ENCODE results near the gene ESR2.
A peak's percentile ranks its signal among the peaks of the same experiment; 100 is the strongest.

Gene ESR2

DNA sequence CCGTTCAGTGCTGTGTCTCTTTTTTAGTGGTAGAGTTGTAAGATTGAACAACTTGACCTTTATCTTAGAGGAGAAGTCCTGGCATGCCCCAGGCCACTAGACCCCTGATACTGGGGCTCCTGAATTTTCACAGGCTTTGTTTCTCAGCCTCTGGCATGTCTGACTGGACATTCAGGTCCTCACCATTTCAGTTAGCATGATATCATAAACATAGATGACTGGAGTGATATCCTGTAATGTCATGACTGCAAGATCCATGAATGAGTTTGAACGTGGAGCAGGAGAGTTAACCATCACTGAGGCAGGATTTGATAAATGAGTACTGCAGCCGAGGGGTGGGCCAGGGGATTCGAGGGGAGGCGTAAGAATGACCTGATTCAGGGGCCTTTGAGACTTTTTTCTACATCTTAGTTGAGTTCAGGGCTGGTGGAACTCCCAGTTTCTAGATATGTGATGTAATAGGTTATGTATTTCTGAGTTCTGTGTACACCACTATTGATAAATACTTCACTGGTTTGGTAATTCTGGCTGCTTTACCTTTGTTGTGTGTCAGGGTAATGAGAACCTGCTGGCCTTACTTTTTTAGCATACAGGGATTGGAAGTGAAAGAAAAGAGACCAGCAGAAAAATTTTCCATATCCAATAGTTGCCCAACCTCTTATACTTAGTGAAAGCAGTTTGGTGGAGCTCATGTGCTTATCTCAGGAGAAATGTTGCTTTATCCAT lies 224.4 kb downstream of the ESR2 start:
- Histone ChIP-seq H3K9me3 (ENCODE audit: control insufficient read depth, insufficient read depth, low read length) (no peaks in the 10 kb centered on the region), H3K27ac (ENCODE audit: low read length) (no peak overlapping the region), H3K36me3 (ENCODE audit: control insufficient read depth, insufficient read depth, low read length) (peaks cover 3% of the 10 kb centered on the region; the same call in 1 of the 2 replicates), H3K4me3 (ENCODE audit: low read length) (no peak overlapping the region), H3K4me1 (ENCODE audit: control insufficient read depth, insufficient read depth, low read length) (no peaks in the 10 kb centered on the region), H3K27me3 (ENCODE audit: control insufficient read depth, insufficient read depth, low read length) (no peaks in the 10 kb centered on the region)
- no peak for DNase-seq (ENCODE audit: low read depth, low spot score)
- WGBS (ENCODE audit: insufficient coverage, insufficient read length), result no CpG with 5 or more reads among the region's 5 CpGs

- Histone ChIP-seq H3K36me3 (ENCODE audit: control insufficient read depth, insufficient read depth, low read length) (no peaks in the 10 kb centered on the region), H3K4me1 (ENCODE audit: control insufficient read depth, insufficient read depth, low read length) (peaks cover 2% of the 10 kb centered on the region; the same call in 1 of the 2 replicates), H3K4me3 (ENCODE audit: low read length) (no peak overlapping the region), H3K27ac (ENCODE audit: low read length) (no peak overlapping the region), H3K27me3 (ENCODE audit: control insufficient read depth, insufficient read depth, low read length) (no peaks in the 10 kb centered on the region), H3K9me3 (ENCODE audit: control insufficient read depth, insufficient read depth, low read length) (no peaks in the 10 kb centered on the region)
- DNase-seq (ENCODE audit: low read depth, low spot score), result no peak
- no CpG with 5 or more reads among the region's 2 CpGs for WGBS (ENCODE audit: insufficient coverage, insufficient read length)
These were observed 229.7 kb downstream of the ESR2 start for GRCh38 chr14:64064447-64064846.

DNA sequence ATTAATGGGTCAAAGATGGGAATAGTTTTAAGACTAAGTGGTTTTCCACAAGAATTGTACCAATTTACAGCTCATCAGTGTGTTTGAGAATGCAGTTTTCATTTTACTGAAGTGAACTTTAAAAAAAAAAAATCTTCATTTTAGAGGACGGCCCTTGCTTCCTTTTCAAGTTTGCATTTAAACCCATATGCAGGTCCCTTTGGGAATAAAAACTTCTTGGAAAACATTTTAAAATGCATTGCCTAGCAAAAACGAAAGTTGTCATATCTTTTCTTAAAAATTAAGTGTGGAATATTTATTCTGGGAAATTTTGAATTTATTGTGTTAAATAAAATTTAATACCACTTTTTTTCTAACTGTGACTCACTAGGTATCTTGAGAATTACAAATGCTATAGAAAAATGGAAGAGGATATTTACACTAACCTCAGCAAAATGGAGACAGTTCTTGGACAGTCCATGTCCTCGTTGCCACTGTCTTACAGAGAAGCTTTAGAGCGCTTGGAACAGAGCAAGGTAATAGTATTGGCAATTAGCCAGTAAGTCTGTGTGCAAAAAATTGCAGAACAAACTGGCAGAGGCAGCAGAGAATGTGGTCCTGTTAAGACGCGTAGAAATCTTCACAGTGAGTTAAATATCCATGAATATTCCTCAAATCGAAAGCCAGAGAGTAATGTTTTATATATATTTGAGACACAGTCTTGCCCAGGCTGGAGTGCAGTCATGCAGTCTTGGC lies 231.6 kb downstream of the ESR2 start:
- no peaks in the 10 kb centered on the region for H3K9me3 ChIP-seq (ENCODE audit: control insufficient read depth, insufficient read depth, low read length)
- no peak overlapping the region for H3K4me3 ChIP-seq (ENCODE audit: low read length)
- peaks cover 2% of the 10 kb centered on the region; the same call in 1 of the 2 replicates for H3K4me1 ChIP-seq (ENCODE audit: control insufficient read depth, insufficient read depth, low read length)
- no peak for DNase-seq (ENCODE audit: low read depth, low spot score)
- no peaks in the 10 kb centered on the region for H3K27me3 ChIP-seq (ENCODE audit: control insufficient read depth, insufficient read depth, low read length)
- H3K27ac ChIP-seq (ENCODE audit: low read length), result no peak overlapping the region
- H3K36me3 ChIP-seq (ENCODE audit: control insufficient read depth, insufficient read depth, low read length), result no peaks in the 10 kb centered on the region
- no CpG with 5 or more reads among the region's 7 CpGs for WGBS (ENCODE audit: insufficient coverage, insufficient read length)

GRCh38 chr14:64061706-64062105 lies 232.5 kb downstream of the ESR2 start:
- Histone ChIP-seq H3K27ac (ENCODE audit: low read length) (no peak overlapping the region), H3K4me3 (ENCODE audit: low read length) (no peak overlapping the region), H3K36me3 (ENCODE audit: control insufficient read depth, insufficient read depth, low read length) (no peaks in the 10 kb centered on the region), H3K27me3 (ENCODE audit: control insufficient read depth, insufficient read depth, low read length) (no peaks in the 10 kb centered on the region), H3K4me1 (ENCODE audit: control insufficient read depth, insufficient read depth, low read length) (peaks cover 2% of the 10 kb centered on the region; the same call in 1 of the 2 replicates), H3K9me3 (ENCODE audit: control insufficient read depth, insufficient read depth, low read length) (no peaks in the 10 kb centered on the region)
- no CpG with 5 or more reads among the region's 1 CpG for WGBS (ENCODE audit: insufficient coverage, insufficient read length)
- DNase-seq (ENCODE audit: low read depth, low spot score), result no peak

GRCh38 chr14:64061115-64061514 lies 233.1 kb downstream of the ESR2 start:
- no peaks in the 10 kb centered on the region for H3K9me3 ChIP-seq (ENCODE audit: control insufficient read depth, insufficient read depth, low read length)
- H3K4me1 ChIP-seq (ENCODE audit: control insufficient read depth, insufficient read depth, low read length), result peaks cover 2% of the 10 kb centered on the region; the same call in 1 of the 2 replicates
- no peak overlapping the region for H3K27ac ChIP-seq (ENCODE audit: low read length)
- DNase-seq (ENCODE audit: low read depth, low spot score), result no peak
- no peaks in the 10 kb centered on the region for H3K36me3 ChIP-seq (ENCODE audit: control insufficient read depth, insufficient read depth, low read length)
- no peaks in the 10 kb centered on the region for H3K27me3 ChIP-seq (ENCODE audit: control insufficient read depth, insufficient read depth, low read length)
- H3K4me3 ChIP-seq (ENCODE audit: low read length), result no peak overlapping the region
- no CpG with 5 or more reads among the region's 1 CpG for WGBS (ENCODE audit: insufficient coverage, insufficient read length)

- peak; percentile 93 for DNase-seq (ENCODE audit: low read depth, low spot score)
- WGBS (ENCODE audit: insufficient coverage, insufficient read length), result no CpG with 5 or more reads among the region's 5 CpGs
- no peak overlapping the region for H3K27ac ChIP-seq (ENCODE audit: low read length)
- H3K4me1 ChIP-seq (ENCODE audit: control insufficient read depth, insufficient read depth, low read length), result peaks cover 2% of the 10 kb centered on the region; the same call in 1 of the 2 replicates
- no peaks in the 10 kb centered on the region for H3K27me3 ChIP-seq (ENCODE audit: control insufficient read depth, insufficient read depth, low read length)
- H3K9me3 ChIP-seq (ENCODE audit: control insufficient read depth, insufficient read depth, low read length), result no peaks in the 10 kb centered on the region
- H3K36me3 ChIP-seq (ENCODE audit: control insufficient read depth, insufficient read depth, low read length), result no peaks in the 10 kb centered on the region
- no peak overlapping the region for H3K4me3 ChIP-seq (ENCODE audit: low read length)
These were observed 233.5 kb downstream of the ESR2 start for GRCh38 chr14:64060648-64061096.

DNA sequence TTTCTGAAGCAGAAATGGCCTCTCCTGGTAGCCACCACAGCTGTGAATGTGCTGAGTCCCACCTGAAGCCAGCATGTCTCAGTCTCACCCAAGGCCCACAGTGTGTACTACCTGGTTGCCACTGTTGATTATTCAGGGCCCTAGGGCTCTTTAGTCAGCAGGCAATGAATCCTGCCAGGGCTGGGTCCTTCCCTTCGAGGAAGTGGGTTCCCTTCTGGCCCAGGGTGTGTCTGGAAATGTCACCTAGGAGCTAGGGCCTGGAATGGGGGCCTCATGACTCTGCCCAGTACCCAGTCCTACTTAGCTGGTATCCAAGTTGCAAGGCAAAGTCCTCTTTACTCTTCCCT lies 234.0 kb downstream of the ESR2 start:
- Histone ChIP-seq H3K9me3 (ENCODE audit: control insufficient read depth, insufficient read depth, low read length) (no peaks in the 10 kb centered on the region), H3K4me1 (ENCODE audit: control insufficient read depth, insufficient read depth, low read length) (peaks cover 2% of the 10 kb centered on the region; the same call in 1 of the 2 replicates), H3K4me3 (ENCODE audit: low read length) (no peak overlapping the region), H3K36me3 (ENCODE audit: control insufficient read depth, insufficient read depth, low read length) (no peaks in the 10 kb centered on the region), H3K27ac (ENCODE audit: low read length) (no peak overlapping the region), H3K27me3 (ENCODE audit: control insufficient read depth, insufficient read depth, low read length) (no peaks in the 10 kb centered on the region)
- no peak for DNase-seq (ENCODE audit: low read depth, low spot score)
- no CpG with 5 or more reads among the region's 1 CpG for WGBS (ENCODE audit: insufficient coverage, insufficient read length)

DNA sequence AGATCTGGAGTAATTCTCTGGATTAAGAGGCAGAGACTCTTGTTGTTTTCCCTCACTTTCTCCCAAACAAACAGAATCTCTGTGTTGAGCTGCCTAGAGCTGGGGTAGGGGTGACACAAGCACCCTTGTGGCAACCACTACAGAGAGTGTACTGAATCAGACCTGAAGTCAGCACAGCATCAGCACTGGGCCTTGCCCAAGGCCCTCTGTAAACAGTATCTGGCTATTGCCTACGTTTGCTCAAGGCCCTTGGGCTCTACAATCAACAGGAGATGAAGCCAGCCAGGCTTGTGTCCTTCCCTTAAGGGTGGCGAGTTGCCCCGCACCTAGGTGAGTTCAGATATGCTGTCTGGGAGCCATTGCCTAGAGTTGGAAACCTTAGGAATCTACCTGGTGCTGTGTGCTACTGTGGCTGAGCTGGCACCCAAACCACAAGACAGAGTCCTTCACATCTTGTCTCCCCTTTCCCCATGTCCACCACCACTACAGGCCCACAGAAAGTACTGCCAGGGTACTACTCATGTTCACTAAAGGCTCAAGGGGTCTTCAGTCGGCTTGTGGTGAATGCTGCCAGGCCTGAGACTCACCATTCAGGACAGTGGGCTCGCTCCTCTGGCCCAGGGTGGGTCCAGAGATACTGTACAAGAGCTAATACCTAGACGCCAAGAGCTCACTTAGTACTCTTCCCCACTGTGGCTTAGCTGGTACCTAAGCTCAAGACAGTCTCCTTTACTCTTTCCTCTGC lies 234.5 kb downstream of the ESR2 start:
- peaks cover 2% of the 10 kb centered on the region; the same call in 1 of the 2 replicates for H3K4me1 ChIP-seq (ENCODE audit: control insufficient read depth, insufficient read depth, low read length)
- H3K36me3 ChIP-seq (ENCODE audit: control insufficient read depth, insufficient read depth, low read length), result no peaks in the 10 kb centered on the region
- whole genome bisulfite sequencing (ENCODE audit: insufficient coverage, insufficient read length), result no CpG with 5 or more reads among the region's 6 CpGs
- H3K9me3 ChIP-seq (ENCODE audit: control insufficient read depth, insufficient read depth, low read length), result no peaks in the 10 kb centered on the region
- DNase-seq (ENCODE audit: low read depth, low spot score), result no peak
- H3K4me3 ChIP-seq (ENCODE audit: low read length), result no peak overlapping the region
- H3K27me3 ChIP-seq (ENCODE audit: control insufficient read depth, insufficient read depth, low read length), result no peaks in the 10 kb centered on the region
- H3K27ac ChIP-seq (ENCODE audit: low read length), result no peak overlapping the region

- no peak for DNase-seq (ENCODE audit: low read depth, low spot score)
- Histone ChIP-seq H3K27ac (ENCODE audit: low read length) (no peak overlapping the region), H3K4me3 (ENCODE audit: low read length) (no peak overlapping the region), H3K27me3 (ENCODE audit: control insufficient read depth, insufficient read depth, low read length) (no peaks in the 10 kb centered on the region), H3K9me3 (ENCODE audit: control insufficient read depth, insufficient read depth, low read length) (no peaks in the 10 kb centered on the region), H3K4me1 (ENCODE audit: control insufficient read depth, insufficient read depth, low read length) (no peaks in the 10 kb centered on the region; the same call in 1 of the 2 replicates), H3K36me3 (ENCODE audit: control insufficient read depth, insufficient read depth, low read length) (no peaks in the 10 kb centered on the region)
- WGBS (ENCODE audit: insufficient coverage, insufficient read length), result no CpG with 5 or more reads among the region's 10 CpGs
These were observed 240.2 kb downstream of the ESR2 start for GRCh38 chr14:64053694-64054669.
